ENCODE data around the gene CCR8.

- no peak for TF ChIP-seq CTCF (IDR thresholded peaks at IDR 0.05)
- TF ChIP-seq EZH2 (IDR thresholded peaks at IDR 0.05; ENCODE audit: borderline replicate concordance, insufficient read depth, low read depth, low read length, poor library complexity, severe bottlenecking): no peak
These were observed 19.6 kb downstream of the CCR8 start for GRCh38 chr3:39349080-39349479.

Measured in B cell (primary cell).